Daoy (cell line): Measurements from ENCODE around the gene HIVEP3. TPM values are rescaled to one million over a fixed set of nuclear protein-coding genes. Genes with fewer than 3 reads are reported as not detected.

ENCODE experiments used
- DNase-seq: peaks from one replicate; pipeline ENCODE4 v3.0.0-alpha.2; 2015; ENCODE audit warnings: low read depth
- total RNA-seq: library from RNA; depleted of rRNA; stranded (reverse); fragments of >200 nt; shearing (Covaris generic); gene quantifications from 2 replicates; pipeline ENCODE4 v1.2.3, GENCODE V29; 2014

Gene HIVEP3
- total RNA-seq, 1 experiment from 2014 or later, result 9.5 TPM

GRCh38 chr1:41500378-41500777 lies 418.3 kb downstream of the HIVEP3 start:
- DNase-seq, result no peak

- no peak for DNase-seq
These were observed 419.1 kb downstream of the HIVEP3 start for GRCh38 chr1:41499591-41499990.

- peak; percentile 82 for DNase-seq
These were observed 419.9 kb downstream of the HIVEP3 start for GRCh38 chr1:41498804-41499203.

GRCh38 chr1:41498391-41498790 lies 420.3 kb downstream of the HIVEP3 start:
- DNase-seq, result peak; percentile 55

GRCh38 chr1:41497461-41498030 lies 421.2 kb downstream of the HIVEP3 start:
- DNase-seq, result no peak

- DNase-seq, result no peak
These were observed 421.7 kb downstream of the HIVEP3 start for GRCh38 chr1:41497056-41497440.

GRCh38 chr1:41496080-41497055 lies 422.4 kb downstream of the HIVEP3 start:
- peak; percentile 95 for DNase-seq

GRCh38 chr1:41495210-41495948 lies 423.3 kb downstream of the HIVEP3 start:
- peak; percentile 69 for DNase-seq

GRCh38 chr1:41494351-41495209 lies 424.1 kb downstream of the HIVEP3 start:
- no peak for DNase-seq

GRCh38 chr1:41493626-41494350 lies 424.9 kb downstream of the HIVEP3 start:
- no peak for DNase-seq

- peak; percentile 98 for DNase-seq
These were observed 425.6 kb downstream of the HIVEP3 start for GRCh38 chr1:41493117-41493536.

- DNase-seq, result no peak
These were observed 426.3 kb downstream of the HIVEP3 start for GRCh38 chr1:41492341-41492848.

- no peak for DNase-seq
These were observed 427.8 kb downstream of the HIVEP3 start for GRCh38 chr1:41490911-41491310.

- no peak for DNase-seq
These were observed 429.2 kb downstream of the HIVEP3 start for GRCh38 chr1:41489561-41489960.

- no peak for DNase-seq
These were observed 430.4 kb downstream of the HIVEP3 start for GRCh38 chr1:41488040-41488951.

- peak; percentile 70 for DNase-seq
These were observed 431.3 kb downstream of the HIVEP3 start for GRCh38 chr1:41487126-41488039.

- DNase-seq, result peak; percentile 77
These were observed 432.2 kb downstream of the HIVEP3 start for GRCh38 chr1:41486371-41487125.

GRCh38 chr1:41486053-41486370 lies 432.7 kb downstream of the HIVEP3 start:
- DNase-seq, result no peak
